ENCODE measurements around the gene ERO1B.

Gene ERO1B

GRCh38 chr1:236167154-236167553 lies 114.6 kb downstream of the ERO1B start:
- Histone ChIP-seq H3K9me3 (ENCODE audit: insufficient read depth, low read length) (no peaks in the 10 kb centered on the region), H3K27me3 (ENCODE audit: insufficient read depth, insufficient read length) (no peaks in the 10 kb centered on the region), H3K9ac (ENCODE audit: insufficient read length, low read depth) (no peak overlapping the region), H3K4me3 (ENCODE audit: insufficient read length, low read depth) (no peak overlapping the region), H3K36me3 (ENCODE audit: insufficient read depth, insufficient read length, low read length) (no peaks in the 10 kb centered on the region), H3K4me1 (ENCODE audit: insufficient read depth, insufficient read length) (no peaks in the 10 kb centered on the region)
- no peak for DNase-seq (ENCODE audit: low read depth, low spot score)
- no peak for TF ChIP-seq ZNF274 (IDR thresholded peaks at IDR 0.05; ENCODE audit: low read depth, low read length)
- no peak for TF ChIP-seq SUZ12 (IDR thresholded peaks at IDR 0.05; ENCODE audit: extremely low read depth, insufficient read depth, insufficient read length)

GRCh38 chr1:236166041-236166440 lies 115.7 kb downstream of the ERO1B start:
- Histone ChIP-seq H3K9me3 (ENCODE audit: insufficient read depth, low read length) (no peaks in the 10 kb centered on the region), H3K4me1 (ENCODE audit: insufficient read depth, insufficient read length) (no peaks in the 10 kb centered on the region)

More at GRCh38 chr1:236166041-236166440, 115.7 kb downstream of the ERO1B start:
- no peak for DNase-seq (ENCODE audit: low read depth, low spot score)
- TF ChIP-seq ZNF274 (IDR thresholded peaks at IDR 0.05; ENCODE audit: low read depth, low read length) (no peak), SUZ12 (IDR thresholded peaks at IDR 0.05; ENCODE audit: extremely low read depth, insufficient read depth, insufficient read length) (no peak), YY1 (IDR thresholded peaks at IDR 0.05; ENCODE audit: insufficient read depth, insufficient read length) (no peak)
- no peaks in the 10 kb centered on the region for H3K36me3 ChIP-seq (ENCODE audit: insufficient read depth, insufficient read length, low read length)
- H3K9ac ChIP-seq (ENCODE audit: insufficient read length, low read depth): no peak overlapping the region
- no peaks in the 10 kb centered on the region for H3K27me3 ChIP-seq (ENCODE audit: insufficient read depth, insufficient read length)
- H3K4me3 ChIP-seq (ENCODE audit: insufficient read length, low read depth): no peak overlapping the region

Measured in NT2/D1 (cell line).